Purkinje cell (primary cell): Measurements from ENCODE around the gene POU3F2. TPM values are rescaled to one million over a fixed set of nuclear protein-coding genes. Genes with fewer than 3 reads are reported as not detected.

Experiments used
- polyA plus RNA-seq: library from polyadenylated mRNA; unstranded; fragments of >200 nt; fragmentation: Nextera tagmentation; gene quantifications from 2 replicates; pipeline ENCODE4 v1.2.1, GENCODE V29; 2014

POU3F2 gene
- 1.7 and 2.4 TPM in 2 replicates for polyA plus RNA-seq

DNA sequence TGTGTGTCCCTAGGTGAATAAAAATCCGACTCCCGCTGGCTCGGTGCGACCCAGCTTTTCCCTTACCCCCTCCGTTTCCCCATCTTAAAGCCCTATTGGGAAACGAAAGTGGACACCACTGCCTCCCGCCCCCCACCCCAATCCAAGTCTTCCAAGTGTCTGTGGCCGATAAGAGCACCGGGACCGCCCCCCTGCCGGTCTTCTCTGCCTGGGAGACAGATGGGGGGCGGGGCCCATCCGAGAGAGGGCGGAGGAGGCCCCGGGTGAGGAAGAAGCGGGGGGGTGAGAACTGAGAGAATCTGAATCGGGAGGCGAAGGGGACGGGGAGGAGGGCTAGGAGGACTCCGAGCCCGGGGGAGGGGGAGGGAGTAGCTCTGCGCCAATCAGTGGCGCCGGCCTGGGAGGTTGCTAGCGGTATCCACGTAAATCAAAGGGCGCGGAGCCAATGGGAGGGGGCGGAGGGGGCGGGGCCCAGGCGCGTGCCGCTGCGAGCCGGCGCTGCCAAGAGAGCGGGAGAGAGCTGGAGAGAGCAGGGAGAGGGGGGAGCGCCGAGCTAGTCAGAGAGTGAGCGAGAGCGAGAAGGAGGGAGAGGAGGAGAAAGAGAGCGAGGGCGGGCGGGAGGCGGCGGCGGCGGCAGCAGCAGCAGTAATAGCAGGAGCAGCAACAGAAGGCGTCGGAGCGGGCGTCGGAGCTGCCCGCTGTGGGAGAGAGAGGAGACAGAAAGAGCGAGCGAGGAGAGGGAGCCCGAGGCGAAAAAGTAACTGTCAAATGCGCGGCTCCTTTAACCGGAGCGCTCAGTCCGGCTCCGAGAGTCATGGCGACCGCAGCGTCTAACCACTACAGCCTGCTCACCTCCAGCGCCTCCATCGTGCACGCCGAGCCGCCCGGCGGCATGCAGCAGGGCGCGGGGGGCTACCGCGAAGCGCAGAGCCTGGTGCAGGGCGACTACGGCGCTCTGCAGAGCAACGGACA, at the start of gene POU3F2:
Gene POU3F2, plus strand, starts transcription at position 515 of the 972 bp plus-strand sequence. Its CDS starts 300 bp downstream, at position 815.

Other genes with a start within 250 kb of the POU3F2 start
- 5.5 and 10.2 TPM in 2 replicates for gene FBXL4, start 113.4 kb downstream of the POU3F2 start, polyA plus RNA-seq